Right kidney (tissue), 1 donor: ENCODE measurements around the gene SUSD4.

ENCODE experiments used
- DNase-seq: peaks from one replicate; pipeline ENCODE4 v3.0.0-alpha.2; 2016

The SUSD4 gene

DNA sequence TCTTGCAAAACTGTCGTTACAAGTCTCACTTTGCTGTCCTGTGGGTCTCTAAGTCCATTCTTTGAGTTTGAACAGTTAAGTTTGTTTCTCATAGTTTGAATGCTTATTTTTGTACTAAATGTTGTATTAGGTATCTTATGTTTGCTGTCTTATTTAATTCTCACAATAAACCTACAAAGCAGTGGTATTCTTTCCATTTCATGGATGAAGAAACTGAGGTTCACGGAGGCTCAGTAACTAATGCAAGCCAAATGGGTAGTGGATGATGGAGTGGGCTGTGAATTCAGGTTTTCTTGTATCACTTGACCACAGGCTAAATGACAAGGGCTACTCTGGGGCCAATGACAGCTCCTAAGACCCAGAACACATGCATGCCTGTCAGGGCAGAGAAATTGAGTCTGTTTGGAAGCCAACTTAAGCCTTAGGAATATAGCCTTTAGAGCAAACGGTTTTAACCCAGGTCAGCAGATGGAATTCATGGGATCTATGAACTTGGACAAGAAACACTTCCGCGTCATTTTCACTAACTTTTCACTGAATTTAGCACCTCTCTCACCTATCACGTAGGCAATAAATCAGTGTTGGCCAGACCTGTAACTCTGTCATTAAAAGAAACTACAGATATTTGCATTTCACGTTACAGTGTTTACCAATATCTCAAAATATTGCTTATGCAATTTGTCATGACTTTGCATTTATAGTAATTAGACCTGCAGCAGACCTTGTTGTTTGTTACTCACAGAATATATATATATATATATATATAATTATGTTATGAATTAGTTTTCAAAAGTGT, 153.8 kb downstream of the SUSD4 start:
- DNase-seq, result no peak

DNA sequence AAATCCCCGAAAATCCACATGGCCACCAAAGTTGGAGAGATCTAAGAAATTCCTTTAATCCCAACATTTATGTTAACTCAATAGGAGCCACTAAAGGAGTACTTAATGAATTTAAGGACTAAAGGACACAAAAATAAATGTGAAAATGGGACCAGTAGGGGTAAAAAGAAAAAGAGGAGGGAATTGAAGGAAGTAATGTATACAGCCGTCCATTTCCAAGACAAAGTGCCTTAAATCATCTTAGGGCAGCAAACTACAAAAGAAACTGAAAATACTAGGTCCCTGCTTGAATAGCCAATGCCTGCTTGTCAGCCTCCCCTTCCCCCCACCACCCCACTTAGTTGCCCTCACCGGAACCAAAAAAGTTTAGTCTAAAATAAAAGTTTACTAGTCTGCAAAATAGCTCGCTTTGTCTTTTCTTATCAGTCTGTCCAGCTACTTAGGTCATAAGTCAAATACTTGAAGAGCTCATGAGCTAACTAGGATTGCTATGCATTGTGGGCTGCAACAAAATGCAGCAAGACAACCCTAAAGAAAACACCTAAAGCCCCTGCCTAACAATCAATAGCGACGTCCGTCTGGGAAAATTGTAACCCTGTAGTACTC, 154.6 kb downstream of the SUSD4 start:
- DNase-seq, result no peak

DNA sequence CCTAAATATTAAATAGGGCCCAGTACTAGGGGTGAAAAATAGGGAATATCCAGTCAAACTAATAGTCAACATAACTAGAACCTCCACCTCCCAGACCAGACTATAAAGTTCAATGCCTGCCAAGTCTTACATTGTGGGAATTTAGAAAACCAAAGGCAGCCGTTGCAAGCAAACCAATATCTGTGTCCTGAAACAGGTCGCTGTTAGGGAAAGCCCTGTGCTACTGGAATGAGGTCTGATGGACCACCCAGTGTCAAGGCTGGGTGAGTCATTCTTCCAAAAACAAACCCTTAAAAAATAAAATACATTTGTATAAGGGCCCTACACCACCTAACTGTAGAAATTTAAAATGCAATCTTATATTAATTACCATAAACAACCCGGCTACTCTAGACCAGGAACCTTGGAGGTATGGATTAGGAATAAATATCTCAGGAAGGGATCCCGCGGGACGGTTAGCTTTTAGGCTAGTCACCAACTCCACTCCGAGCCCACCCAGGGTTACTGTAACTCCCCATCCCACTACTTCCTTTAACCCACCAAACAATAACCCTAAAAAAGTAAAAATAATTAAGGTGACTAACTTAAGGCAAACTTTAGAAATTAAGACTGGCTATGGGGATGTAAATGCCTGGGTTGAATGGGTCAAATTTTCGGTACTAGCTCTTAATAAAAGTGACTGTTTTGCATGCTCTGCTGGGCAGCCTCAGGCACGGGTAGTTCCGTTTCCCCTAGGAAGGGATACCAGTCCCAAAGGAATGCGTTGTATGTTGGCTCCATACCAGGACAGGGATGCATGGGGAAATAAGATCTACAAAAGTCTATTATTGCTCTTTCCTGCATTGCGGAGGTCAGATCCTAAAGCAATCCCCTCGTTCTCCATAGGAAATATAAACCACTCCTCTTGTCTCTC, 155.6 kb downstream of the SUSD4 start:
- no peak for DNase-seq

DNA sequence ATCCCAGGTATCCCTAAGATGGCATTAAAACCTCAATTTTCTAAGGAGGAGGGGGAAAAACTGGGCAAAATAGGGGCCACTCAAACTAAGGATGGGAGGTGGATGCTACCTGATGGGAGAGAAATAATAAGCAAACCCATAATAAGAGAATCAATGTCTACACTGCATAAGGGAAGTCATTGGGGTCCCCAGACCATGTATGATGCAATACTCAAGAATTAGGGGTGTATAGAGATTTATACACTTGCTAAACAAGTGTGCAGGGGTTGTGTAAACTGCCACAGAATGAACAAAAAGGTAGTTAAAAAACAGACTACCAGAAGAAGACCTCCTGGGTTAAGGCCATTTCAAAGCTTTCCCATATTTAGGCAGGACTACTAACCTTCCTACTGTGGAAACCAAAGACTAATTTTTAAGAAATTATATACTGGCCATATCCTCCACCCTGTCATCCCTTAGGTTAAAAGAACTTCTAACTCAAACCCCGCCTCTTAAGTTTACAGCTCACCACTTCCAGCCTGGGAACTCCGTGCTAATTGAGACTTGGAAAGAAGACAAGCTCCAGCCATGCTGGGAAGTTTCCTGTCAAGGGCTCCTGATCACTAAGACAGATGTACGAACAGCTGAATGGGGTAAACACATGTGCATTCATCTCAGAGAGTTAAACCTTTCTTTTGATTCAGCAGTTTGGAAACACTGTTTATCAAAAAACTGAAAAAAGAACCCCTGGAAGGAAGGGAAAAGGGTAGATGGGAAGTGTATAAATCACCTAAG, 156.5 kb downstream of the SUSD4 start:
- no peak for DNase-seq

DNA sequence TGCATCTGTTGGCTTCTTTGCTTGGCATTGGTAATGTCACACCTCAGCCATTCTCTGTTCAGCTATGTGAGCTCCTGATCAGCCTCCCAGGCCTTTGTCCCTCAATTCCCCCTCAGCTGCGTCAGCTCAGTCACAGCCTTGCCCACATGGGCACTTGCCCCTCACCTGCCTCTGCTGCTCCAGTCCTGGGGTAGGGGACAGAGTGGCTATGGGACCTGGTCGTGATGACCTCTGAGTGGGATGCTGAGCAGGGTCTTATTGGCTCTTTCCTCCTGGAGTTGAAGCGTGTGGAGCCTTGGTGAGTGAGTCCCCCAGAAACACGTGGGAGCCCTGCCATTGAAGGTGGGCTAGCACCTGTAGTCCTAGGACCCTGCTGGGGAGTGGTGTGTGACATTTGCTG, 159.6 kb downstream of the SUSD4 start:
- no peak for DNase-seq

DNA sequence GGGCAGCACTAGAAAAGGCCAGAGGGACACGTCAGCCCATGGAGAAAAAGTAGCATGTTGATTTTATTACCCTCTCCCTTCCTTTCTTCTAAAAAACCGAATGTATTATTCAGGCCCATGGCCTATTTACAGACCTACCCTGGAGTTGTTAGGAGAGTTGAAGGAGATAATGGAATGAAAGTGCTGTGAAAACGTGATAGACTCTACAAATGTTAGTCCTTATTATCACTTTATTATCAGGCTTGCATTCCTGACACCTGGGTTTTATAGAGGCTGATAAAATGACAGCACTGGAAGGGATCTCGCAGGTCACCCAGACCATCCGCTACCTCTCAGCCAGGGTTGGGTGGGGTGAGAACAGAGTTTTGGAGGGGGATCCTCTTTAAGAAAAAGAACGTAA, 160.3 kb downstream of the SUSD4 start:
- DNase-seq, result no peak

DNA sequence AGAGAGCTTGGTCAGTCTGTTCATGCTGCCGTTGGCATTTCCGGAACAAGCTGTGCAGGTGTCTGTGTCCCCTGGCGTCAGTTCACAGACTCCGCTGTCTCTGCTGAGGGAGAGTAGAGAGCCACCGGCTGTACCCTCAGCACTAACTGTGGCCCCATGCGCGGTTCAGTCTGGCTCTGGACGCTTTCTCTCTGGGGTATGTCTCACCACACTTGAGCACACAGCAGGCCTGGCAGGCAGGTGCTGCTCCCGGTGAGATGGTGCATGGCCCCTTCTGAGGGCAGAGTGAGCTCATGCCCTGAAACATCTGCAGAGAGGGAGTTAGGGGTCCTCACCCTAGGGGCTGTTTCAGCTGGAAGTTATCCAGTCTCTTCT, 161.0 kb downstream of the SUSD4 start:
- DNase-seq, result no peak

DNA sequence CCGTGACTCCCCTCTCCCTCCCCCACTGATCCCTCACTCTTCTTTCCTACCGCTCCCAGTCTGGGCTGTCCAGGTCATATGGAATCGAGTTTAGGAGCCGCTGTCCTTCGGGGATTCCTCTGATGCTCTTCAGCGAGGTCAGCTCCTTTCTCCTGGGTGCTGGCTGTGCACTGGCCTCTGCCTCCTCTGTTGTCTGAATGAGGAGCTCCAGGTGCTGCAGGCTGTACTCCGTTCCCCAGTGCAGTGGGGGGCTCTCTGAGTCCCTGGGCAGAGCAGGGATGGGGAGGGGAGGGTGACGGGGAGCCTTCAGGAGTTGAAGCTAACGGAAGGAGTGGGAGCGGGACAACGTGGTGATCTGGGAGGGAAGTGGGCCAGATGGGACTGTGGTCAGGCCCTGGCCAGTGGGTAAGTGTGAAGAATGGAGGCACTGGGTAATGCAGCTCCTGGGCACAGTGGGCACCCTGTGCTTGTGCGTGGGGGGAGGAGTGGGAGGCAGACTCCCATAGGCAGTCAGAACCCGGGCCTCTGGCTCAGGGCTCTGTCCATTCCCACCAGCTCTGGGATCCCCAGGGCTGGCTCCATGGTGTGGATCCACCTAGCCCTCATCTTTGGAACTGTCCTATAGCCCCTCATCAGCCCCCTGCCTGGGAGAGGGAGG, 161.5 kb downstream of the SUSD4 start:
- DNase-seq, result no peak

DNA sequence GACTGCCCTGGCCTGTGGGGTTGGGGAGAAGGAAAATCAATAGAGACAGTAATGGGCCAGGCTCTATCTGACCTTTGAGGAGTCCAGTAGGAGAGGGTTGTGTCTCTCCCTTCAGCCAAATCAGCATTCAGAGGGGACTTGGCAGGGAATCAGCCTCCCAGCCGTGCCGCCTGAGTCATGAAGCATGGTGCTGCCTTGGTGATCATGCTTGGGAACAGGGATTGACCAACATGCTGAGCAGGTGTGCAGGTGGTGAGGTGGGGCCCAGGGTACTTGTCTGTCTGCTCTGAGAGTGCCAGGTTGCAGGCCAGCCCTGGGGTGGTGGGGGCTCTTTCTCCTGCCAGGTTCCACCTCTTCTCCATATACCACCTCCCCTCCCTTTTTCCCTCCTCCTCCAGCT, 162.0 kb downstream of the SUSD4 start:
- DNase-seq, result no peak

DNA sequence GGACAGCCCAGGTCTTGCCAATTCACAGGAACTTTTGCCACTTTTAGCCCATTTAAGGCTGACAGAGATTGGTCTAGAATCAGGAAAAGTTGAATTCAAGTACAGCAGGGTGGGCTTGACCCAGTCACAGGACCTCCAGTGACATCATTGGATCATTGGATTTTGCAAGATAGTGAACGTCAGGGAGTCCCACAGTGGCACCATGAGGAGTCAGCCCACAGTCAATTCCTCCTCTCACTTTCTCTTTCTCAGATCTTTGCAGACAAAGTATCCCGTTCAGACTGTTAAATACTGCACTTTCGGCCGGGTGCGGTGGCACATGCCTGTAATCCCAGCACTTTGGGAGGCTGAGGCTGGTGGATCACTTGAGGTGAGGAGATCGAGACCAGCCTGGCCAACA, 163.1 kb downstream of the SUSD4 start:
- no peak for DNase-seq

DNA sequence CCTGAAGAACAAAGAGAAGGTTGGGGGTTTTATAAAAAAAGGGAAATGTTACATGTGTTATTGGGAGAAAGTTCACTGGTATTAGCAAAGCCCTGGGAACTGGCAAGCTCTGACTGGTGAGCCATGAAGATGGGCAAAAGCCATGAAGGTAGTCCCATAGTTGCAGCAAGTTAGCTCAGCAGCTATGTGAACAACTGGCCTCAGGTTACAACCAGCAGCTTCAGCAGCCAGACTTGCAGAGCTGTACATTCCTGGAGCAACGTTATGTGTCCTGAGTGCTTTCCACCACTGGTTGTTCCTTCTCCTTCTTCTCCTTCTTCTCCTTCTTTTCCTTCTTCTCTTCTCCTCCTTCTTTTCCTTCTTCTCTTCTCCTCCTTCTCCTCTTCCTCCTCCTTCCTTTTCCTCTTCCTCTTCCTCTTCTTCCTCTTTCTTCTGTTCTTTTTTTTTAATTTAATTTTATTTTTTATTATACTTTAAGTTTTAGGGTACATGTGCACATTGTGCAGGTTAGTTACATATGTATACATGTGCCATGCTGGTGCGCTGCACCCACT, 164.8 kb downstream of the SUSD4 start:
- DNase-seq, result no peak

DNA sequence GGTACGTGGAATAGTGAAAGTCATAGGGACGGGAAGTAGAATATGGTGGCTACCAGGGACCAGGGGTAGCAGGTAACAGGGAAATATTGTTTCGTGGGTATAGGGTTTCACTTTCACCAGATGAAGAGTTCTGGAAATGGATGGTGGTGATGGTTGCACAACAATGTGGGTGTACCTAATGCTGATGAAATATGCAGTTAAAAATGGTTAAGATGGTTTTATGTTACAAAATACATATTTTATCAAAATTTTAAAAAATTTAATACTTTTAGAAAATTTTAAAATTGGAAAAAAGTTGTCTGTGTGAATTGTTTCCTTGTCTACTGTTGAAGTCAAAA, 165.4 kb downstream of the SUSD4 start:
- no peak for DNase-seq

DNA sequence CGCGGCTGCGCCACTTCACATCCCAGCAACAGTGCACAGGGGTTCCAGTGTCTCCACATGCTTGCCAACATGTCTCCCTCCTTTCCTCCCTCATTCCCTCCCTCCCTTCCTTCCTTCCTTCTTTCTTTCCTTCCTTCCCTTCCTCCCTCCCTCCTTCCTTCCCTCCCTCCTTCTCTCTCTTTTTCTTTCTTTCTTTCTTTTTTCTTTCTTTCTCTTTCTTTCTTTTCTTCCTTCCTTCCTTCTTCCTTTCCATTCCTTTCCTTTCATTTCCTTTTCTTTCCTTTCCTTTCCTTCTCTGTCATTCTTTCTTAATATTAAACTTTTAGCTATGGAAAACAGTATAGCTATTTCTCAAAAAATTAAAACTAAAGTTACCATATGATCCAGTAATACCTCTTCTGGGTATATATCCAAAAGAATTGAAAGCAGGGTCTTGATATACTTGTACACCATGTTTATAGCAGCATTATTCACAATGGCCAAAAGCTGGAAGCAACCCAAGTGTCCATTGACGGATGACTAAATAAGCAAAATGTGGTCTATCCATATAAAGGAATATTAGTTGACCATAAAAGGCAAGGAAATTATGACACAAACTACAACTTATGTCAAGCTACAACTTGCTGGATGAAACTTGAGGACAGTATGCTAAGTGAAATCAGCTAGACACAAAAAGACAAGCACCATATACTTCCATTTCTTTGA, 165.9 kb downstream of the SUSD4 start:
- no peak for DNase-seq

DNA sequence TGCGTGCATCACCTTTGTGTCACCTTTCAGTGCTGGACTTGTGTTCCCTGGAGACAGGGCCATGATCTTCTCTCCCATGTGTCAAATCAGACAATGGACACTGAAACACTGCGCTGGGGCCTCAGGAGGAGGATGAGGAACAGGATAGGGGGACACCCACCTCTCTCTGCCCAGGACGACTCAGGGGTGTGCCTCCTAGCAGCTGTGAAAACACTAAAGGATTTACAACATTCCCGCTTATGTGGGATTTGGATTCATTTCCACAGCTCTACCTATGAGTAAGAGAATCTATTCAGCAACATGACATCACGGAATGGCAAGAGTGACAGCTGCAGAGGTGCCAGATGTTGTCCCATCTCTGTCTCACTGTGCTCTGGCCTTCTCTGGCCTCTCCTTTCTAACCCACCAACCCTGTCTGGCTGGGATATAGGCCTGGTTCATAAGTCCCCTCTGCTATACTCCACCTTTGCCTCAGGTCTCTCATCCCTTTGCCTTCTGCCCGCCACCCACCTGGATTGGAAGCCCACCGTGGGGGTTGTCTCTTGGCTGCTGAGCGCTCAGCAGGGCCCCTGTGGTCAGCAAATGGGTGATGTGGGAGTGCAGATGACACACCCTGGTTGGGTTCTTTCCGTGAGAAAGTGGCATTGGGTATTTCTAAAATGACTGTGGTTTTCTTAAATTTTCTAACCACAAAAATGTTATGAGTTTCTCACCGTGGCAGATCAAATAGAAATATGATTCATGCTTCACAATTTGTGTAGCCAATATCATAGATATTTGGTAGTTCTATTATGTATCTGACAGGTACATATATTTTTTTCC, 173.9 kb downstream of the SUSD4 start:
- DNase-seq, result no peak

DNA sequence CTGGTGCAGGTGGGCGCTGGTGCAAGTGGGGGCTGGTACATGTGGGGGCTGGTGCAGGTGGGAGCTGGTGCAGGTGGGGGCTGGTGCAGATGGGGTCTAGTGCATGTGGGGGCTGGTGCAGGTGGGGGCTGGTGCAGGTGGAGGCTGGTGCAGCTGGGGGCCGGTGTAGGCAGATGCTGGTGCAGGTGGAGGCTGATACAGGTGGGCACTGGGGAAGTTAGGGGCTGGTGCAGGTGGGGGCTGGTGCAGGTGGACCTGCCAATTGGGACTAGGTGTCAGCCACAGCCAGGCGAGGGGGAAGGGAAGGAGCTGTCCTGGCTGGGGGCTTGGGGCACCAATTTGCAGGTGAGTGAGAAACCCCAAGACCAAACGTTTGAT, 174.5 kb downstream of the SUSD4 start:
- DNase-seq, result no peak

DNA sequence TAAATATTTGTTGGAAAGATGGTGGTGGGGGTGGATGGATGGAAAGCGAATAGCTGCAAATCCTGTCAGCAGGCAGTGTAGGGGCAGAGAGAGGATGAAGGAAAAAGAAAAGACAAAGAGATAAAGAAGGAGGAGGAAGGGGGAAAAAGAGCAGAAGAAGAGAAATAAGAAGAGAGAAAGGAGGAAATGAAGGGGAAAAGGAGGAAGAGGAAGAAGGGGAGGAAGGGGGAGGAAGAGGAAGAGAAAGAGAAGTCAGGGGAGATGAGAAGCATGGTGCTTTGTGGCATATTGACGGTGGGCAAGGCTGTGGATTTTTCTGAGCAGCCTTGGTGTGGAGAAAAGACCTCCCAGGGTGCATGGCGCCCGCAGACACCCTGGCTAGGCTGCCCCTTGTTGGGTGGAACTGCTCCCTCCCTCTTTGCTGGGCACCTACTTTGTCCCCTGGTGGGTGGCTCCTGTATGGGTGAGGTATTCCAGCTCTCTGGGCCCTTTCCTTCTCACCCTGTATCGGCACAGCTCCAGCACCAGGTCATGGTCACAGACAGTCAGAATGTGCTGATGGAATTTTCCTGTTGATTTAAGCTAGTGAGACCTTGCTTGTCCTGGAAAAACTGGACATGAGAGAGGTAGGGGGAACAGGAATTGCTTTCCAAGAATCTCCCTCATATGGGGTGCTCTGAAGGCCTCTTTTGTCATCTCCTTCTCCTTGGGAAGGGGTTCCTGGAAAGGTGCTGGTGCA, 175.2 kb downstream of the SUSD4 start:
- DNase-seq, result no peak

DNA sequence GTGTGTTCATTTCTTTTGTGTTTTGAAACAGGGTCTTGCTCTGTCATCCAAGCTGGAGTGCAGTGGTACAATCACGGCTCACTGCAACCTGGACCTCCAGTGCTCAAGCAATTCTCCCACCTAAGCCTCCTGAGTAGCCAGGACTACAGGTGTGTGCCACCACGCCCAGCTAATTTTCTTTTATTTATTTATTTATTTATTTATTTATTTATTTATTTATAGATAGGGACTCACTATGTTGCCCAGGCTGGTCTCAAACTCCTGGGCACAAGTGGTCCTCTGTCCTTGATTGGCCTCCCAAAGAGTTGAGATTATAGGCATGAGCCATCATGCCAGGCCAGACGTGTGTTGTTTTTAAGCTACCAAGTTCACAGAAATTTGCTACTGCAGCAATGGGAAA, 177.2 kb downstream of the SUSD4 start:
- DNase-seq, result no peak

DNA sequence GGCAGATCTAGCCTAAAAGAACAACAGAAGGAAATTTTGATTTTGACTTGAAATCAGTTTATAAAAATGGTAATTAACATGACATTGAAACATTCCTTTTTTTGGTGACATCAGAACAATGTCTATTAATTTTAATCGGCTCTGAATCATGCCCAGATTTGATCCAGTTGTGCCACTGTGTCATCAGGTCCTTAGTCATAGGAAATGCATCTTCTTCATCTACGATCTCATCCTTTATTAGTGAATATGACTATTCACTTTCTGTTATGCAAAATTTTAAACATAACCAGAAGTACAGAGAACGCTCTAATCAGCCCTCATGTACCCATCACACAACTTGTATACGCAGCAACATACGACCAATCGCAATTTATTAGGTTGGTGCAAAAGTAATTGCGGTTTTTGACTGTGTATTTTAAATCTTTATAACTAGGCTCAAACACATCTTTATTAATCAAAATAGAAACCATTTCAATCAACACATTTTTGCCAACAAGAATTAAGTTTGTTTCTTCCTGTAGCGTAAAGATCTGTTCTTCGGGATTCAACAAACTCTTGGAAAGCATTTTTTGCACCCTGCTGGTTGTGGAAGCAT, 180.6 kb downstream of the SUSD4 start:
- DNase-seq, result no peak

DNA sequence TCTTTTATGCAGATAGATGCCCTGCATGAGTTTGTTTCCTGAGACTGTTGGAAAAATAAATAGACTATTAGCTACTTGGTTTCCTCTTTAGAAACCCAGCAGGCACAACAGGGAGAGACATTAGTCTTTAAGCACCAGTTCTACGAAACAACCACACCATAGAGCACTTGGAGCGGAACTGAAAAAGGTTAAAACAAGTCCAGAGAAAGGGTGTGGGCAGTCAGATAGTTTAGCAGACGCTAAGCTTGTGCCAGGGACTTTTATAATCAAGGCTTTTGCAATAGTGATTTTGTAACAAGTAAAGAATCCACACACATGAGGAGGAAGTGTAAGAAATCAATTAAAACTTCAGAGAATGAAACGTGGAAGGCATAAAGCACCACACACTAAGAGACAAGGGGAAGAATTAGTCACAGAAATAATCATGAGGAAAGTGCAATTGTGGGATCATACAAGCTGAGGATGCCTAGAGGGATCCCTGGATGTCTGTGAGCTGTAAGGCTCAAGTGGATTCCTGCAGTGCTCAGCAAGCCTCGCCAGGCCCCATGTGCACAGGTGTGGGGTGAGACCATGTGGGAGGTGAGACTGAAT, 183.2 kb downstream of the SUSD4 start:
- no peak for DNase-seq
